SK-N-SH (cell line): ENCODE measurements around the gene ANO10. TPM values are rescaled to one million over a fixed set of nuclear protein-coding genes. Genes with fewer than 3 reads are reported as not detected.

Experiments
- CTCF ChIA-PET: fragments of 300-600, 350-600 bp; formaldehyde crosslinking; extraction: SDS; loops from one replicate; lab custom pipeline; 2021; lab: Yijun Ruan, JAX
- POLR2A ChIA-PET: fragments of 350-600 bp; sonication (Branson Sonifier 250); formaldehyde crosslinking; extraction: SDS; loops from one replicate; lab custom pipeline; 2020; ENCODE audit warnings: antibody characterized with exemption, inconsistent platforms; lab: Yijun Ruan, JAX
- DNase-seq: peaks from one replicate; pipeline ENCODE4 v3.0.0; 2012
- H2AFZ ChIP-seq: fragments of 200-600 bp; sonication (generic); 2 replicates; pipeline ENCODE4 v1.8.1; 2016; ENCODE audit warnings: antibody characterized with exemption, mild to moderate bottlenecking, low read depth
- H3F3A ChIP-seq: fragments of 200-600 bp; sonication (generic); replicated peaks from 2 replicates; pipeline ENCODE3; 2016; ENCODE audit warnings: antibody characterized with exemption, mild to moderate bottlenecking; ENCODE audit not compliant: insufficient read depth
- H3K27ac ChIP-seq, 2 experiments: fragments of 200-500 bp in 1 of 2; fragments of 200-600 bp in 1 of 2; sonication (Bioruptor generic) in 1 of 2; sonication (generic), shearing (Covaris generic) in 1 of 2; 2 replicates each; pipeline versions ENCODE4 v1.5.1 to v1.6.1; 2014 to 2016; ENCODE audit warnings: low read depth in 2 of 2, inconsistent platforms in 1 of 2, low read length in 1 of 2, mild to moderate bottlenecking in 1 of 2, mixed read lengths in 1 of 2
- H3K27me3 ChIP-seq: fragments of 200-600 bp; sonication (generic), shearing (Covaris generic); 2 replicates; pipeline ENCODE4 v1.6.1; 2016; ENCODE audit warnings: mixed run types; ENCODE audit not compliant: insufficient read depth
- H3K36me3 ChIP-seq, 2 experiments: fragments of 200-500 bp in 1 of 2; fragments of 200-600 bp in 1 of 2; sonication (Bioruptor generic) in 1 of 2; sonication (generic) in 1 of 2; replicated peaks in 1 of 2; 2 replicates each; pipeline versions ENCODE3 to v1.5.1; 2014 to 2016; ENCODE audit warnings: low read length in 1 of 2, mild to moderate bottlenecking in 1 of 2; ENCODE audit not compliant: insufficient read depth in 2 of 2, control insufficient read depth in 1 of 2
- H3K4me1 ChIP-seq, 2 experiments: fragments of 200-500 bp in 1 of 2; fragments of 200-600 bp in 1 of 2; sonication (Bioruptor generic) in 1 of 2; sonication (generic), shearing (Covaris generic) in 1 of 2; 2 replicates each; pipeline versions ENCODE4 v1.5.1 to v1.6.1; 2014 to 2016; ENCODE audit warnings: low read depth in 1 of 2, low read length in 1 of 2, mixed run types in 1 of 2; ENCODE audit not compliant: insufficient read depth in 2 of 2, control insufficient read depth in 1 of 2
- H3K4me2 ChIP-seq: fragments of 200-600 bp; sonication (generic), shearing (Covaris generic); 2 replicates; pipeline ENCODE4 v1.6.1; 2017; ENCODE audit warnings: mixed run types
- H3K4me3 ChIP-seq, 2 experiments: fragments of 200-500 bp in 1 of 2; fragments of 200-600 bp in 1 of 2; sonication (Bioruptor generic) in 1 of 2; sonication (generic), shearing (Covaris generic) in 1 of 2; 2 replicates each; pipeline versions ENCODE4 v1.5.1 to v1.8.1; 2014 to 2016; ENCODE audit warnings: low read depth in 2 of 2, inconsistent platforms in 1 of 2, low read length in 1 of 2, mild to moderate bottlenecking in 1 of 2, mixed read lengths in 1 of 2, moderate library complexity in 1 of 2
- H3K79me2 ChIP-seq: fragments of 200-600 bp; sonication (generic); 2 replicates; pipeline ENCODE4 v1.8.1; 2017; ENCODE audit warnings: mild to moderate bottlenecking; ENCODE audit not compliant: insufficient read depth
- H3K9ac ChIP-seq: fragments of 200-600 bp; sonication (generic); 2 replicates; pipeline ENCODE4 v1.6.1; 2017; ENCODE audit warnings: mixed run types
- H3K9me2 ChIP-seq: fragments of 200-600 bp; sonication (generic); 2 replicates; pipeline ENCODE4 v1.6.1; 2017; ENCODE audit warnings: mixed run types
- H3K9me3 ChIP-seq: fragments of 200-600 bp; sonication (generic); 2 replicates; pipeline ENCODE4 v1.6.1; 2017; ENCODE audit warnings: mixed run types, mild to moderate bottlenecking, moderate library complexity
- H4K20me1 ChIP-seq: fragments of 200-600 bp; sonication (generic); 2 replicates; pipeline ENCODE4 v1.6.1; 2017; ENCODE audit warnings: mild to moderate bottlenecking, mixed run types; ENCODE audit not compliant: insufficient read depth
- CHD2 ChIP-seq: fragments of 150-350 bp; IDR thresholded peaks from 2 replicates; pipeline ENCODE4 v1.6.1; 2018; ENCODE audit warnings: low read length; ENCODE audit not compliant: partially characterized antibody
- EP300 ChIP-seq, 2 experiments: IDR thresholded peaks; 2 replicates each; pipeline versions ENCODE4 v1.4.0 to v1.6.1; 2012; ENCODE audit warnings: borderline replicate concordance in 1 of 2, low read depth in 1 of 2, low read length in 1 of 2
- FOXJ3 ChIP-seq: sonication (generic); formaldehyde crosslinking; IDR thresholded peaks from 2 replicates; pipeline ENCODE4 v1.5.1; 2020; ENCODE audit warnings: mild to moderate bottlenecking, missing genetic modification reagents
- GATA2 ChIP-seq: sonication (generic); formaldehyde crosslinking; IDR thresholded peaks from 2 replicates; pipeline ENCODE4 v1.5.0; 2020; ENCODE audit warnings: mild to moderate bottlenecking, missing genetic modification reagents
- JUND ChIP-seq: IDR thresholded peaks from 2 replicates; pipeline ENCODE4 v1.4.0; 2012
- MXI1 ChIP-seq: IDR thresholded peaks from 2 replicates; pipeline ENCODE4 v1.6.1; 2012; ENCODE audit warnings: mild to moderate bottlenecking, low read depth, low read length, improper control_type of control experiment
- NFIC ChIP-seq: IDR thresholded peaks from 2 replicates; pipeline ENCODE4 v1.4.0; 2012; ENCODE audit warnings: borderline replicate concordance
- NRF1 ChIP-seq: IDR thresholded peaks from 2 replicates; pipeline ENCODE4 v1.6.1; 2012; ENCODE audit warnings: low read depth, mild to moderate bottlenecking, low read length
- RAD21 ChIP-seq: IDR thresholded peaks from 2 replicates; pipeline ENCODE4 v1.6.1; 2012; ENCODE audit warnings: mild to moderate bottlenecking, low read length
- RCOR1 ChIP-seq: fragments of 150-350 bp; IDR thresholded peaks from 2 replicates; pipeline ENCODE4 v1.6.1; 2017; ENCODE audit warnings: antibody characterized with exemption, low read length
- RFX5 ChIP-seq: IDR thresholded peaks from 2 replicates; pipeline ENCODE4 v1.6.1; 2012; ENCODE audit warnings: mild to moderate bottlenecking, improper control_type of control experiment, low read length
- SIN3A ChIP-seq: IDR thresholded peaks from 2 replicates; pipeline ENCODE4 v1.6.1; 2012; ENCODE audit warnings: low read depth, mild to moderate bottlenecking, low read length, moderate library complexity, borderline replicate concordance
- TAF1 ChIP-seq: IDR thresholded peaks from 2 replicates; pipeline ENCODE4 v1.6.1; 2012; ENCODE audit warnings: low read depth, mild to moderate bottlenecking, low read length, moderate library complexity, borderline replicate concordance
- TEAD4 ChIP-seq: IDR thresholded peaks from 2 replicates; pipeline ENCODE4 v1.4.0; 2012; ENCODE audit warnings: mild to moderate bottlenecking, borderline replicate concordance; ENCODE audit not compliant: insufficient read depth
- YY1 ChIP-seq: IDR thresholded peaks from 2 replicates; pipeline ENCODE4 v1.4.0; 2012; ENCODE audit warnings: low read depth, mild to moderate bottlenecking
- WGBS: methylation state at CpG from one replicate; pipeline ENCODE4 v1.1.6; 2017; ENCODE audit warnings: low lambda C conversion rate; 5-methylcytosine and 5-hydroxymethylcytosine counted together
- polyA plus RNA-seq, 3 experiments: library from polyadenylated mRNA; depleted of rRNA; stranded (reverse); fragments of >200 nt; gene quantifications; 2 replicates each; pipeline ENCODE4 v1.2.3, GENCODE V29; 2012
- TF ChIP-seq, protein P1 (sequence below): IDR thresholded peaks from 2 replicates; pipeline ENCODE4 v1.4.0; 2012; ENCODE audit warnings: low read depth
- TF ChIP-seq, protein P2 (sequence below): IDR thresholded peaks from 2 replicates; pipeline ENCODE4 v1.4.0; 2012; ENCODE audit warnings: low read depth, borderline replicate concordance
- TF ChIP-seq, protein P3 (sequence below): IDR thresholded peaks from 2 replicates; pipeline ENCODE4 v1.4.0; 2012; ENCODE audit warnings: low read depth, borderline replicate concordance
- TF ChIP-seq, protein P4 (sequence below): fragments of 150-350 bp; IDR thresholded peaks from 2 replicates; pipeline ENCODE4 v1.6.1; 2017; ENCODE audit warnings: antibody characterized with exemption, low read length, low read depth, borderline replicate concordance

Gene ANO10
- polyA plus RNA-seq, 1 of the 3 experiments (the other 2 are of a cell fraction) = 16.8 TPM

DNA sequence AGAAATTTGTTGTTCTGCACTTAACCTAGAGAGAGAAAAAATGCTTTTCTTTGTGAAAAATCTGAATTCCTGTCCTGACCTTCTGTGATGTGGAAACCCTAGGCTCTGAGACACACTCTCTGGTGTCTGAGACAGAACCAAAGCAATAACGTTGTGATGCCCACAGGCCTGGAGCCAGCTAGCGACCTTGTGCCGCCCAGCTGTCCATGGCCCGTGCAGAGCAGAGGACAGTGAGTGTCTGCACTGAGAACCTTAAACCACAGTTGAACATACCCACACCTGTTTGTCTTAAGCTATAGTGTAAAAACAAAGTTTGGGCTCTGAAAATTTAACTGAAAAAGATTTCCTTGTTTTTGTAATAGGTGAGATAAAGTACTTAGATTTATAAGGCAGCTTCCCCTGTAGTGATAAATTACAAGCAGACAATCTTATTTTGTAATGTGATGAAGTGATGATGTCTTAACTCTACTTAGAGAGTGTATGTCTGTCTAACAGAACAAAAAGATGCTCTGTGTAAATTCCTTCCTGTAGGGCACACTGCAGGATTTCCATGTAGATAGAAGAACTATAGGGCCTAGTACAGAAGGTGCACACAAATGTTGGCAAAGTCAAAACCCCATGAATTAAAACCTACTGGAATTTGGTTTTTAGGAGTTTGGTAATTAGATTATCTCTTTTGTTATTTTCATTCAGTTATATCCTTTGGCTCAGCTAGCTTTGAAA lies 272.8 kb downstream of the ANO10 start:
- no peak overlapping the region for H2AFZ ChIP-seq
- no peak overlapping the region for H3K9ac ChIP-seq
- H3K36me3 ChIP-seq = peaks cover 57 to 59% of the 10 kb centered on the region in 2 experiments
- H4K20me1 ChIP-seq = no peaks in the 10 kb centered on the region
- POLR2A ChIA-PET = no interaction called here
- CTCF ChIA-PET = interaction anchor here (0.6 to 1.5 kb wide), 2 partner anchors 387 to 807 kb away, joined by 3 read pairs; no protein-coding TSS in a partner anchor
- peaks cover 3% of the 10 kb centered on the region for H3F3A ChIP-seq
- H3K79me2 ChIP-seq = no peaks in the 10 kb centered on the region; the same call in 1 of the 2 replicates
- TF ChIP-seq RAD21 = 0 out of 2 replicates have a peak, but pooled peaks have one; percentile 12
- no peak for TF ChIP-seq NRF1
- peaks cover 9% of the 10 kb centered on the region; the same call in 1 of the 2 replicates for H3K9me3 ChIP-seq
- no peaks in the 10 kb centered on the region for H3K9me2 ChIP-seq
- H3K4me3 ChIP-seq = no peak overlapping the region
- no peak for DNase-seq
- H3K4me2 ChIP-seq = no peak overlapping the region
- WGBS = 78% methylated on average over 4 of the region's 4 CpGs
- H3K4me1 ChIP-seq = peaks cover 0 to 10% of the 10 kb centered on the region in 2 experiments; a peak in 3 of 4 replicates
- H3K27ac ChIP-seq = peak overlapping the region in 1 of 2 experiments; percentile 50; a peak in 2 of 4 replicates
- no peaks in the 10 kb centered on the region for H3K27me3 ChIP-seq

DNA sequence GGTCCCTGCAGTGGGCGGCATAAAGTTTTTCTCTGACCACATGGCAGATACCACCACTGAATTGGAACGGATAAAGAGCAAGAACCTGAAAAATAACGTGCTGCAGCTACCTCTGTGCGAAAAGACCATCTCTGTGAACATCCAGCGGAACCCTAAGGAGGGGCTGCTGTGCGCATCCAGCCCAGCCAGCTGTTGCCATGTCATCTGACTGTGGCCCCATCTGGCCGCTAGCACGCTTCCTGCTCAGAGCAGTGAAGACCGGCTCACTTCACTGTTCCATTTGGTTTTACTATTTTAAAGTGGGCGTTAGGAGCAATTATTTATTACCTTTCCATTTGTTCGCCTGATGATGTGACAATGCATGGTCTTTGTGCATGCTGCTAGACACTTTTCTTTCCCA lies 273.5 kb downstream of the ANO10 start:
- ChIA-PET POLR2A (no interaction called here), CTCF (interaction anchor here (0.6 to 1.1 kb wide), 2 partner anchors 186 to 808 kb away, joined by 3 to 4 read pairs; no protein-coding TSS in a partner anchor)
- no peaks in the 10 kb centered on the region; the same call in 1 of the 2 replicates for H3K79me2 ChIP-seq
- no peaks in the 10 kb centered on the region for H3K27me3 ChIP-seq
- TF ChIP-seq RCOR1 (no peak), TAF1 (no peak), MXI1 (no peak), JUND (no peak), TEAD4 (no peak), CHD2 (no peak), SIN3A (no peak), GATA2 (CRISPR knock-in tag) (no peak), EP300 (IDR thresholded peaks at IDR 0.05; ENCODE audit: borderline replicate concordance in 1 of 2, low read depth in 1 of 2, low read length in 1 of 2) (no peak), NFIC (no peak), RAD21 (no peak), YY1 (no peak), RFX5 (no peak), FOXJ3 (CRISPR knock-in tag) (no peak)
- TF ChIP-seq, protein P1, sequence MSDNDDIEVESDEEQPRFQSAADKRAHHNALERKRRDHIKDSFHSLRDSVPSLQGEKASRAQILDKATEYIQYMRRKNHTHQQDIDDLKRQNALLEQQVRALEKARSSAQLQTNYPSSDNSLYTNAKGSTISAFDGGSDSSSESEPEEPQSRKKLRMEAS = no peak
- TF ChIP-seq, protein P2, sequence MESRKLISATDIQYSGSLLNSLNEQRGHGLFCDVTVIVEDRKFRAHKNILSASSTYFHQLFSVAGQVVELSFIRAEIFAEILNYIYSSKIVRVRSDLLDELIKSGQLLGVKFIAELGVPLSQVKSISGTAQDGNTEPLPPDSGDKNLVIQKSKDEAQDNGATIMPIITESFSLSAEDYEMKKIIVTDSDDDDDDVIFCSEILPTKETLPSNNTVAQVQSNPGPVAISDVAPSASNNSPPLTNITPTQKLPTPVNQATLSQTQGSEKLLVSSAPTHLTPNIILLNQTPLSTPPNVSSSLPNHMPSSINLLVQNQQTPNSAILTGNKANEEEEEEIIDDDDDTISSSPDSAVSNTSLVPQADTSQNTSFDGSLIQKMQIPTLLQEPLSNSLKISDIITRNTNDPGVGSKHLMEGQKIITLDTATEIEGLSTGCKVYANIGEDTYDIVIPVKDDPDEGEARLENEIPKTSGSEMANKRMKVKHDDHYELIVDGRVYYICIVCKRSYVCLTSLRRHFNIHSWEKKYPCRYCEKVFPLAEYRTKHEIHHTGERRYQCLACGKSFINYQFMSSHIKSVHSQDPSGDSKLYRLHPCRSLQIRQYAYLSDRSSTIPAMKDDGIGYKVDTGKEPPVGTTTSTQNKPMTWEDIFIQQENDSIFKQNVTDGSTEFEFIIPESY = no peak
- TF ChIP-seq, protein P3, sequence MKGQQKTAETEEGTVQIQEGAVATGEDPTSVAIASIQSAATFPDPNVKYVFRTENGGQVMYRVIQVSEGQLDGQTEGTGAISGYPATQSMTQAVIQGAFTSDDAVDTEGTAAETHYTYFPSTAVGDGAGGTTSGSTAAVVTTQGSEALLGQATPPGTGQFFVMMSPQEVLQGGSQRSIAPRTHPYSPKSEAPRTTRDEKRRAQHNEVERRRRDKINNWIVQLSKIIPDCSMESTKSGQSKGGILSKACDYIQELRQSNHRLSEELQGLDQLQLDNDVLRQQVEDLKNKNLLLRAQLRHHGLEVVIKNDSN = no peak
- TF ChIP-seq, protein P4, sequence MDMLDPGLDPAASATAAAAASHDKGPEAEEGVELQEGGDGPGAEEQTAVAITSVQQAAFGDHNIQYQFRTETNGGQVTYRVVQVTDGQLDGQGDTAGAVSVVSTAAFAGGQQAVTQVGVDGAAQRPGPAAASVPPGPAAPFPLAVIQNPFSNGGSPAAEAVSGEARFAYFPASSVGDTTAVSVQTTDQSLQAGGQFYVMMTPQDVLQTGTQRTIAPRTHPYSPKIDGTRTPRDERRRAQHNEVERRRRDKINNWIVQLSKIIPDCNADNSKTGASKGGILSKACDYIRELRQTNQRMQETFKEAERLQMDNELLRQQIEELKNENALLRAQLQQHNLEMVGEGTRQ = no peak
- no peaks in the 10 kb centered on the region for H4K20me1 ChIP-seq
- H3K9me2 ChIP-seq = no peaks in the 10 kb centered on the region
- no peak for DNase-seq
- no peak overlapping the region for H3K4me3 ChIP-seq
- H3K4me2 ChIP-seq = no peak overlapping the region
- 95% methylated on average over 11 of the region's 11 CpGs for WGBS
- H2AFZ ChIP-seq = no peak overlapping the region
- H3K9me3 ChIP-seq = peaks cover 9% of the 10 kb centered on the region; the same call in 1 of the 2 replicates
- peaks cover 57 to 64% of the 10 kb centered on the region in 2 experiments for H3K36me3 ChIP-seq
- H3K4me1 ChIP-seq = peaks cover 0 to 10% of the 10 kb centered on the region in 2 experiments; a peak in 3 of 4 replicates
- H3F3A ChIP-seq = peaks cover 3% of the 10 kb centered on the region
- peak overlapping the region in 1 of 2 experiments; percentile 22; a peak in 1 of 4 replicates for H3K27ac ChIP-seq
- H3K9ac ChIP-seq = no peak overlapping the region
